Measurements from ENCODE around the gene CYP24A1. TPM values are rescaled to one million over a fixed set of nuclear protein-coding genes. Genes with fewer than 3 reads are reported as not detected.

CYP24A1 gene
- polyA plus RNA-seq, 1 donor from 2014 or later: 0.12 TPM

- Histone ChIP-seq H3K4me3 (ENCODE audit: low read length) (no peak overlapping the region), H3K9me3 (ENCODE audit: low read length) (no peaks in the 10 kb centered on the region), H3K36me3 (ENCODE audit: insufficient read depth, low read length) (no peaks in the 10 kb centered on the region), H3K27ac (ENCODE audit: low read length) (no peak overlapping the region), H3K27me3 (ENCODE audit: insufficient read depth, low read depth, low read length) (no peaks in the 10 kb centered on the region), H3K9me2 (ENCODE audit: insufficient read depth, low read length) (no peaks in the 10 kb centered on the region), H3F3A (ENCODE audit: insufficient read depth, low read length, poor library complexity, severe bottlenecking) (no peaks in the 10 kb centered on the region), H3K9ac (ENCODE audit: low read length) (no peak overlapping the region), H3K4me2 (ENCODE audit: low read length) (no peak overlapping the region), H4K20me1 (ENCODE audit: insufficient read depth) (no peaks in the 10 kb centered on the region), H3K79me2 (replicated peaks; ENCODE audit: insufficient read depth, low read length) (no peaks in the 10 kb centered on the region), H2AFZ (ENCODE audit: low read depth, low read length) (no peak overlapping the region)
- TF ChIP-seq TAF1 (IDR thresholded peaks at IDR 0.05; ENCODE audit: low read depth): no peak
- no peak for TF ChIP-seq SMC3 (conservative IDR thresholded peaks at IDR 0.05; ENCODE audit: poor library complexity)
- no peak for TF ChIP-seq MXI1 (conservative IDR thresholded peaks at IDR 0.05; ENCODE audit: poor library complexity, severe bottlenecking)
- no peak for TF ChIP-seq EP300 (conservative IDR thresholded peaks at IDR 0.05; ENCODE audit: poor library complexity, severe bottlenecking)
- no peak for TF ChIP-seq POLR2AphosphoS5 (IDR thresholded peaks at IDR 0.05)
- no peak for TF ChIP-seq CTCF (IDR thresholded peaks at IDR 0.05; ENCODE audit: poor library complexity, severe bottlenecking)
- TF ChIP-seq REST (IDR thresholded peaks at IDR 0.05; ENCODE audit: borderline replicate concordance): no peak
- TF ChIP-seq RAD21 (conservative IDR thresholded peaks at IDR 0.05): no peak
- no peak for TF ChIP-seq EZH2 (IDR thresholded peaks at IDR 0.05; ENCODE audit: borderline replicate concordance, insufficient read depth, low read length, poor library complexity, severe bottlenecking)
Measured at GRCh38 chr20:54152227-54153040, 21.4 kb downstream of the CYP24A1 start.

- no peak for TF ChIP-seq MXI1 (conservative IDR thresholded peaks at IDR 0.05; ENCODE audit: poor library complexity, severe bottlenecking)
- no peak for TF ChIP-seq TAF1 (IDR thresholded peaks at IDR 0.05; ENCODE audit: low read depth)
- no peak for TF ChIP-seq CTCF (IDR thresholded peaks at IDR 0.05; ENCODE audit: poor library complexity, severe bottlenecking)
- no peak for TF ChIP-seq RAD21 (conservative IDR thresholded peaks at IDR 0.05)
- no peak for TF ChIP-seq SMC3 (conservative IDR thresholded peaks at IDR 0.05; ENCODE audit: poor library complexity)
- TF ChIP-seq POLR2AphosphoS5 (IDR thresholded peaks at IDR 0.05): no peak
- TF ChIP-seq EZH2 (IDR thresholded peaks at IDR 0.05; ENCODE audit: borderline replicate concordance, insufficient read depth, low read length, poor library complexity, severe bottlenecking): no peak
- TF ChIP-seq REST (IDR thresholded peaks at IDR 0.05; ENCODE audit: borderline replicate concordance): no peak
- TF ChIP-seq EP300 (conservative IDR thresholded peaks at IDR 0.05; ENCODE audit: poor library complexity, severe bottlenecking): no peak
- no peak overlapping the region for H2AFZ ChIP-seq (ENCODE audit: low read depth, low read length)
- H3K27ac ChIP-seq (ENCODE audit: low read length): no peak overlapping the region
- no peak overlapping the region for H3K4me3 ChIP-seq (ENCODE audit: low read length)
- H3K9me3 ChIP-seq (ENCODE audit: low read length): no peaks in the 10 kb centered on the region
- H3K27me3 ChIP-seq (ENCODE audit: insufficient read depth, low read depth, low read length): no peaks in the 10 kb centered on the region
- H3K4me2 ChIP-seq (ENCODE audit: low read length): no peak overlapping the region
- H3K9me2 ChIP-seq (ENCODE audit: insufficient read depth, low read length): no peaks in the 10 kb centered on the region
- no peaks in the 10 kb centered on the region for H3K79me2 ChIP-seq (replicated peaks; ENCODE audit: insufficient read depth, low read length)
- H3K9ac ChIP-seq (ENCODE audit: low read length): no peak overlapping the region
- no peaks in the 10 kb centered on the region for H4K20me1 ChIP-seq (ENCODE audit: insufficient read depth)
- no peaks in the 10 kb centered on the region for H3F3A ChIP-seq (ENCODE audit: insufficient read depth, low read length, poor library complexity, severe bottlenecking)
- H3K36me3 ChIP-seq (ENCODE audit: insufficient read depth, low read length): no peaks in the 10 kb centered on the region
Measured at GRCh38 chr20:54151511-54152226, 22.1 kb downstream of the CYP24A1 start.
